ENCODE results near the gene DENND4A. TPM values are rescaled to one million over a fixed set of nuclear protein-coding genes. Genes with fewer than 3 reads are reported as not detected.

DENND4A gene
- total and polyA plus RNA-seq, 3 donors from 2014 or later = 16.5 to 65.7 (median 63.4) TPM

GRCh38 chr15:65641768-65642475 is 150.2 kb downstream of the DENND4A start:
- Histone ChIP-seq H3K9me3 (no peaks in the 10 kb centered on the region), H3K27me3 (no peaks in the 10 kb centered on the region), H3K4me3 (no peak overlapping the region), H3K4me1 (peaks cover 4% of the 10 kb centered on the region), H3K27ac (no peak overlapping the region), H3K36me3 (ENCODE audit: low read depth, missing control alignments) (no peaks in the 10 kb centered on the region)
- DNase-seq = no peak
- 72 to 76% methylated on average over 6 of the region's 6 CpGs for WGBS, 2 donors
- intact Hi-C loops (cut with DNase I; ENCODE audit: low total_unique reads) = no loop called here
- no peak for TF ChIP-seq POLR2A (IDR thresholded peaks at IDR 0.05)
- TF ChIP-seq, protein P1, sequence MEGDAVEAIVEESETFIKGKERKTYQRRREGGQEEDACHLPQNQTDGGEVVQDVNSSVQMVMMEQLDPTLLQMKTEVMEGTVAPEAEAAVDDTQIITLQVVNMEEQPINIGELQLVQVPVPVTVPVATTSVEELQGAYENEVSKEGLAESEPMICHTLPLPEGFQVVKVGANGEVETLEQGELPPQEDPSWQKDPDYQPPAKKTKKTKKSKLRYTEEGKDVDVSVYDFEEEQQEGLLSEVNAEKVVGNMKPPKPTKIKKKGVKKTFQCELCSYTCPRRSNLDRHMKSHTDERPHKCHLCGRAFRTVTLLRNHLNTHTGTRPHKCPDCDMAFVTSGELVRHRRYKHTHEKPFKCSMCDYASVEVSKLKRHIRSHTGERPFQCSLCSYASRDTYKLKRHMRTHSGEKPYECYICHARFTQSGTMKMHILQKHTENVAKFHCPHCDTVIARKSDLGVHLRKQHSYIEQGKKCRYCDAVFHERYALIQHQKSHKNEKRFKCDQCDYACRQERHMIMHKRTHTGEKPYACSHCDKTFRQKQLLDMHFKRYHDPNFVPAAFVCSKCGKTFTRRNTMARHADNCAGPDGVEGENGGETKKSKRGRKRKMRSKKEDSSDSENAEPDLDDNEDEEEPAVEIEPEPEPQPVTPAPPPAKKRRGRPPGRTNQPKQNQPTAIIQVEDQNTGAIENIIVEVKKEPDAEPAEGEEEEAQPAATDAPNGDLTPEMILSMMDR (IDR thresholded peaks at IDR 0.05) = no peak

GRCh38 chr15:65639509-65639908 is 152.6 kb downstream of the DENND4A start:
- TF ChIP-seq, protein P1 (IDR thresholded peaks at IDR 0.05) = no peak
- no peak for TF ChIP-seq POLR2A (IDR thresholded peaks at IDR 0.05)
- intact Hi-C loops (cut with DNase I; ENCODE audit: low total_unique reads) = no loop called here
- H3K36me3 ChIP-seq (ENCODE audit: low read depth, missing control alignments) = no peaks in the 10 kb centered on the region
- H3K4me3 ChIP-seq = no peak overlapping the region
- no peaks in the 10 kb centered on the region for H3K9me3 ChIP-seq
- no peak overlapping the region for H3K27ac ChIP-seq
- WGBS, 2 donors = 43 to 61% methylated on average over 6 of the region's 6 CpGs
- H3K4me1 ChIP-seq = peaks cover 4% of the 10 kb centered on the region
- DNase-seq = no peak
- H3K27me3 ChIP-seq = no peaks in the 10 kb centered on the region

DNA sequence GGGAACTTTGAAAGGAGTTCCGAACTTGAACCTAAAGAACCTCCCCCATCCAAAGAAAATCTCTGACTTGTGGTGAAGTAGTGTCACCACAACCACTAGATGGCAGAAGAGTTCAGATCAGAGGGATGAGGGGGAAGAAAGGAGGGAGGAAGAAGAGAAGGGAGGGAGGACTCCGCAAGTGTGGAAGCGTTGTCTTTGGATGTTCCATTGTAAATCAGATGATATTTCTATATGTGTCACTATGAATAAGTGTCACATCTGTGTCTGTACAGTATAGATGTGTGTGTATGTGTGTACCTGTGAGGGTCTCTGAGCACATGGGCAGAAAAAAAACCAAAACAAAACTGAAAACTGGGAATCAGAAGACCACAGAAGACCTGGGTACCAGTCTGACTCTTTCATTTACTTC is 153.4 kb downstream of the DENND4A start:
- H3K9me3 ChIP-seq = no peaks in the 10 kb centered on the region
- no peak overlapping the region for H3K27ac ChIP-seq
- no peak for TF ChIP-seq POLR2A (IDR thresholded peaks at IDR 0.05)
- TF ChIP-seq, protein P1 (IDR thresholded peaks at IDR 0.05) = peak; percentile 72 to 81 (median 77)
- peak; percentile 32 for DNase-seq
- intact Hi-C loops (cut with DNase I; ENCODE audit: low total_unique reads) = no loop called here
- H3K4me3 ChIP-seq = no peak overlapping the region
- 23 to 32% methylated on average over 3 of the region's 3 CpGs for WGBS, 2 donors
- peaks cover 4% of the 10 kb centered on the region for H3K4me1 ChIP-seq
- no peaks in the 10 kb centered on the region for H3K27me3 ChIP-seq
- no peaks in the 10 kb centered on the region for H3K36me3 ChIP-seq (ENCODE audit: low read depth, missing control alignments)

GRCh38 chr15:65638109-65638508 is 154.0 kb downstream of the DENND4A start:
- TF ChIP-seq, protein P1 (IDR thresholded peaks at IDR 0.05) = no peak
- TF ChIP-seq POLR2A (IDR thresholded peaks at IDR 0.05) = no peak
- H3K4me1 ChIP-seq = peaks cover 4% of the 10 kb centered on the region
- H3K27me3 ChIP-seq = no peaks in the 10 kb centered on the region
- DNase-seq = no peak
- intact Hi-C loops (cut with DNase I; ENCODE audit: low total_unique reads) = no loop called here
- no peak overlapping the region for H3K27ac ChIP-seq
- WGBS, 2 donors = 83 to 91% methylated on average over 5 of the region's 5 CpGs
- no peaks in the 10 kb centered on the region for H3K36me3 ChIP-seq (ENCODE audit: low read depth, missing control alignments)
- H3K4me3 ChIP-seq = no peak overlapping the region
- no peaks in the 10 kb centered on the region for H3K9me3 ChIP-seq

- intact Hi-C loops (cut with DNase I; ENCODE audit: low total_unique reads) = no loop called here
- H3K27ac ChIP-seq = no peak overlapping the region
These were observed 157.7 kb downstream of the DENND4A start for GRCh38 chr15:65634356-65634755.

More at GRCh38 chr15:65634356-65634755, 157.7 kb downstream of the DENND4A start:
- no peak for DNase-seq
- TF ChIP-seq POLR2A (IDR thresholded peaks at IDR 0.05) = no peak
- TF ChIP-seq, protein P1 (IDR thresholded peaks at IDR 0.05) = no peak
- Histone ChIP-seq H3K4me1 (peaks cover 4% of the 10 kb centered on the region), H3K36me3 (ENCODE audit: low read depth, missing control alignments) (no peaks in the 10 kb centered on the region), H3K9me3 (no peaks in the 10 kb centered on the region), H3K27me3 (no peaks in the 10 kb centered on the region), H3K4me3 (no peak overlapping the region)
- WGBS, 2 donors = 92 to 100% methylated on average over 1 of the region's 1 CpG
